Measurements from ENCODE around the gene SLC10A7.

DNA sequence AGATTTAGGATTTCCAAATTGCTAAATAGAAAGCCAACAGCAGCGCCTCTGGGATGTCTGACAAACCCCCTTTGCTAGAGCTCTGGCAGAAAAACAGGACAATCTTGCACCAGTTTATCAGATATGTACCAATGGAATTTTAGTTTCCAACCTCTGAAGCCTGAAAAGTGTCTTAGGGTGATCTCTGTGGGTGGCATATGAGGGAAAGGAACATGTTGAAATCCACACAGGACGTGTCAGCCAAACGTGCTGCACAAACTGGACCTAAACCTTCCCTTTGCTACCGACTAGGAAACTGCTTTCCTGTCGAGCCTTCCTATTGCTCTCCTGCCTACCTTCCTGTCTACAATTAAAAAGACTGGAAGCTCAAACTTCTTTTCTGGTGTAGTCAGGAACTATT is 253.9 kb downstream of the SLC10A7 start:
- TF ChIP-seq POLR2A (IDR thresholded peaks at IDR 0.05) (no peak), POLR2AphosphoS5 (IDR thresholded peaks at IDR 0.05) (no peak)
- TF ChIP-seq, protein P1, sequence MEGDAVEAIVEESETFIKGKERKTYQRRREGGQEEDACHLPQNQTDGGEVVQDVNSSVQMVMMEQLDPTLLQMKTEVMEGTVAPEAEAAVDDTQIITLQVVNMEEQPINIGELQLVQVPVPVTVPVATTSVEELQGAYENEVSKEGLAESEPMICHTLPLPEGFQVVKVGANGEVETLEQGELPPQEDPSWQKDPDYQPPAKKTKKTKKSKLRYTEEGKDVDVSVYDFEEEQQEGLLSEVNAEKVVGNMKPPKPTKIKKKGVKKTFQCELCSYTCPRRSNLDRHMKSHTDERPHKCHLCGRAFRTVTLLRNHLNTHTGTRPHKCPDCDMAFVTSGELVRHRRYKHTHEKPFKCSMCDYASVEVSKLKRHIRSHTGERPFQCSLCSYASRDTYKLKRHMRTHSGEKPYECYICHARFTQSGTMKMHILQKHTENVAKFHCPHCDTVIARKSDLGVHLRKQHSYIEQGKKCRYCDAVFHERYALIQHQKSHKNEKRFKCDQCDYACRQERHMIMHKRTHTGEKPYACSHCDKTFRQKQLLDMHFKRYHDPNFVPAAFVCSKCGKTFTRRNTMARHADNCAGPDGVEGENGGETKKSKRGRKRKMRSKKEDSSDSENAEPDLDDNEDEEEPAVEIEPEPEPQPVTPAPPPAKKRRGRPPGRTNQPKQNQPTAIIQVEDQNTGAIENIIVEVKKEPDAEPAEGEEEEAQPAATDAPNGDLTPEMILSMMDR (IDR thresholded peaks at IDR 0.05), result no peak
